GM18519 (cell line): ENCODE data around the gene FASTK.

Source experiments
- ATAC-seq: cut with Tn5 transposase; IDR thresholded peaks from one replicate; pipeline ENCODE4 v1.9.1; 2021; ENCODE audit warnings: mild to moderate bottlenecking, moderate library complexity; ENCODE audit not compliant: unreplicated experiment, low FRiP score

FASTK gene

DNA sequence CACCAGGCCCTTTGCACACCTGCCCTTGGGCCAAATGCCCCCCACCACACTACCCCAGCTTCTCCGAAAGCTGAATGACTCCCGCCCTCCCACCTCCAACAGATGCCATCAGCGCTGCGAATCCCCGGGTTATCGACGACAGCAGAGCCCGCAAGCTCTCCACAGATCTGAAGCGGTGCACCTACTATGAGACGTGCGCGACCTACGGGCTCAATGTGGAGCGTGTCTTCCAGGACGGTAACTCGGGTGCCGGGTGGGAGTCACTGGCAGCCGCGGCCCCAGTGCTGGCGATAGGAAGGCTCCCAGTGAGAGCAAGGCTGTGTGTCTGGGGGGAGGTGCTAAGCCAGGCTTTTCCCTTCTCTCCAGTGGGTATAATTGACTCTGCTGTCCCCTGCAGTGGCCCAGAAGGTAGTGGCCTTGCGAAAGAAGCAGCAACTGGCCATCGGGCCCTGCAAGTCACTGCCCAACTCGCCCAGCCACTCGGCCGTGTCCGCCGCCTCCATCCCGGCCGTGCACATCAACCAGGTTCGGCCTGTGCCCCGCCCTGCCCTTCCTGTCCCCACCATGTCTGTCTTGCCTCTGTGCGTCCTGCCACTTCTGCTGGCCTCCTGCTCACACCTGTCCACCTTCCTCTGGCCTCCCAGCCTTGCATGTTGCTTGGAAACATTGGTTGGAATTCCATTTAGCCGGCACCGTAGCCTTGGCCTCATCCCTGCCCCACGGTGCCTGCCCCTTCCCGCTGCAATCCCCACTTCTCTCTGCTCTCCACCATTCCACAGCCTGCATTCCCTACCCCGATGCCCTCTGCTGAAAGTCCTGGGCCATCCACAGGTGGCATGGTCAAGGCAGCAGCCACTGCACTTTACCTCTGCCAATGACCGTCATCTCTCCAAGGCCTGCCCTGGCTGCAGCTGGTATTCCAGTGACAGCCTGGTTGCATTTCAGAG lies 37.8 kb upstream of the FASTK start:
- no peak for ATAC-seq

DNA sequence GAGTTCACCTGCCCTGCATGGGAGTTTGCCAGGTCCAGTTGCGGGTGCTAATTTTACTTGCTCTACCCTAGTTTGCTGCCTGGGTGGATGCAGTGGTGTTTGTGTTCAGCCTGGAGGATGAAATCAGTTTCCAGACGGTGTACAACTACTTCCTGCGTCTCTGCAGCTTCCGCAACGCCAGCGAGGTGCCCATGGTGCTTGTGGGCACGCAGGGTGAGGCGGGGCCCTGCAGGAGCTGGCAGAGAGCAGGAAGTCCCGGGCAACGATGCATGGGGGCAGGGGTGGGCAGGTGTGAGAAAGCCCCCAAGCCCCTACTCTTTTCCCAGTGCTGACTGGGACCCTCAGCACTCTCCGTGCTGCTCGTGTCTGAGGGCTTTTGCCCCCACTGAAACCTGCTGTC lies 37.0 kb upstream of the FASTK start:
- no peak for ATAC-seq

DNA sequence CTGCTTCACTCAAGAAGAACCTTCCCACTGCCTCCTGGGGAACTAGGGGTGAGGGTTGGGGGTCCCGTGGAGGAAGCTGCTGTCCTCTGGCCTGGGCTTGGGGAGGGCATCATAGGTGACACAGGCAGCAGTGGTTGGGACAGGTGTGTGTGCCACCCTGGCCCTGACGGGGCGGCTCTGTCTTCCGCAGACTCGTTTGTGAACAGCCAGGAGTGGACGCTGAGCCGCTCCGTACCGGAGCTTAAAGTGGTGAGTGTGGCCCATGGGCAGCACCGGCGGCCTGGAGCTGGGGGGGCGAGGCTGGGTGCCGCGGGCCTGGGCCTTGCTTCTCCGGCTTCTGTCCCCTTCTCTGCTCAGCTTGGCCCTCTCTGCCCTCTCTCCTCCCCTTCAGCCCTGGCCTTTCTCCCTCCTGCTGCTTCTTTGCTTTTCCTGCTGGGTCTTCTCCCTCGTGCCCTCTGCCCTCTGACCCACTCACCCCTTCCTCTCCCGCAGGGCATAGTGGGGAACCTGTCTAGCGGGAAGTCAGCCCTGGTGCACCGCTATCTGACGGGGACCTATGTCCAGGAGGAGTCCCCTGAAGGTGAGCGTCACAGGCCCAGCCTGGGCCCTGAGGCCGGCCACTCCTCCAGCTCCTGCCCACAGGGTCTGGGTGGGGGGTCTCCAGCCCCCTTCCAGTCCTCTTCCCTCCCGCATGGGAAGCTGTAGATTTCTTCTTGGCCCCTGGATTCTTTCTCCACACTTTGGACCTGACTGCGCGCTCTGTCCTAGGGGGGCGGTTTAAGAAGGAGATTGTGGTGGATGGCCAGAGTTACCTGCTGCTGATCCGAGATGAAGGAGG lies 36.2 kb upstream of the FASTK start:
- no peak for ATAC-seq

- no peak for ATAC-seq
Measured at GRCh38 chr7:151115836-151116418, 35.3 kb upstream of the FASTK start.

GRCh38 chr7:151115121-151115835 lies 34.7 kb upstream of the FASTK start:
- no peak for ATAC-seq

DNA sequence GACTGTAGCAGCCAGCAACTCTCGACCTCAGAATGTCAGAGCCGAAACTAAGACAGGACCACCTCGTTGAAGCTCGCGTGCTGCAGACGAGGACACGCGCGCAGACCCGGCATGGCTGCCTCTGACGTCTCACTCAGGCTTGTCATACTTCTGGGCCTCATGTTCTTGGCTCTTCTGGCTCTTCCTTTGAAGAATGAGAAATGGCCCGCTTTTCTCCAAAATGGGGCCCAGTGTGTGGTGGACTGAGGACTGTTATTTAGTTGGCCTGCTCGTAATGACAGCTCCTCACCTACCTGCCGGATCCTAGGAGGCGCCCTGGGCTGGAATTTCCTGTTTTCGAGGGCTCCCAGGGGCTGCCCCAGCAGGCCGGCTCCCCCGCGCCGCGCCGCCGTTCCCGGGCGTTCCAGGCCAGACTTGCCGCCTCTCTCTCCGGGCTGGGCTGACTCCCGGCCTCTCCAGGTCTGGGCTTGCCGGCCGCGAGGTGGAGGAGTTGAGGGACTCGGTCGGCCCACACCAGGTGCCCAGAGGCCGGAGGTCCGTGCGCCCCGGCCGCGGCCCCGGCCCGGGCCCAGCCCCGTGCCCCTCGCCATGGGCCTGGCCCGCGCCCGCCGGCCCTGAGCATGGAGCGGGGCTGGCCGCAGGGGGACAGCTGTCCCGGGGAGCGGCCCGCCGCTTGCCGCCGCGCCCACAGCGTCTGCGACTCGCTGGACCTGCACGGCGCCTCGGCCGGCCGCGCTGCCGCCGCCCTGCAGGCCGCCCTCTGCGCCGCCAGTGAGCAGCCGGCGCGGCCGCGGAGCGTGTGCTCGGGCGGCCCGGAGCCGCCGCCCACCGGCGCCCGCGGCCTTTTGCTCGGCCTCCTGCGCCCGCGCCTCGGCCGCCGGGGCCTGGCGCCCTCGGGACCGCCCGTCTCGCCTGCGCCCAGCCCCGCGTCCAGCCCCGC lies 33.8 kb upstream of the FASTK start:
- ATAC-seq = no peak

- ATAC-seq = no peak
Measured at GRCh38 chr7:151113344-151114150, 32.9 kb upstream of the FASTK start.

- ATAC-seq = no peak
Measured at GRCh38 chr7:151110941-151111645, 30.5 kb upstream of the FASTK start.

GRCh38 chr7:151110236-151110940 lies 29.8 kb upstream of the FASTK start:
- ATAC-seq = no peak

DNA sequence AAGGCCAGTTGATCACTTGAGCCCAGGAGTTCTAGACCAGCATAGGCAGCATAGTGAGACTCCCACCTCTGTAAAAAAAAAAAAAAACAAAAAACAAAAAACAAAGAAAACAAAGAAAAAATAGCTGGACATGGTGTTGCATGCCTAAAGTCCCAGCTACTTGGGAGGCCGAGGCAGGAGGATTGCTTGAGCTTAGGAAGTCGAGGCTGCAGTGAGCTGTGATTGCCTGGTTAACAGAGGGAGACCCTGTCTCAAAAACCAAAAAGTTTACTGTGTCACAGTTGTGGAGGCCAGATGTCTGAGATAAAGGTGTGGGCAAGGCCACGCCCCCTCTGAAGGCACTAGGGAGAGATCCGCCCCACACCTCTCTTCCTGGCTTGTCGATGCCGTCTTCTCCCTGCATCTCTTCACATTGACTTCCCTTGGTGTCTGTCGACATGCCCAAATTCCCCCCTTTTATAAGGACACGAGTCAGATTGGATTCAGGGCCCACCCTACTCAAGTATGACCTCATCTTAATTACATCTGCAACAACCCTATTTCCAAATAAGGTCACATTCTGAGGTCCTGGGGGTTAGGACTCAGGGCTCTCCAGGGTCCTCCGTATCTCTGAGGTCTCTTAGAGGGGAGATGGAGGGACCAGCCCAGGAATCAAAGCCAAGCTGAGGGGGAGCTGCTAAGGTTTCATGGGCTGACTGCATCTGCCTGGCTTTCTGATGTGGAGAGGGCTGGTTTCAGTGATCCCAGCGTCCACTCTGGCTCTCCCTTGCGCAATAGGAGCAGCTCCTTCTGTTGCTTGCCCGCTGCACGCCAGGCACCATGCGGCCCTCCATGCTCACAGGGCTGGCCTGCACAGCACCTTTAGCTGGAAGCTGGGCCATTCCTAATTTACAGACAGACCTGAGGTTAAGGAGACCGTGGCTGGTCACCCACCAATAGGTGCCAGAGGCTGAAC lies 28.8 kb upstream of the FASTK start:
- ATAC-seq = no peak

- no peak for ATAC-seq
Measured at GRCh38 chr7:151107882-151108281, 27.3 kb upstream of the FASTK start.

DNA sequence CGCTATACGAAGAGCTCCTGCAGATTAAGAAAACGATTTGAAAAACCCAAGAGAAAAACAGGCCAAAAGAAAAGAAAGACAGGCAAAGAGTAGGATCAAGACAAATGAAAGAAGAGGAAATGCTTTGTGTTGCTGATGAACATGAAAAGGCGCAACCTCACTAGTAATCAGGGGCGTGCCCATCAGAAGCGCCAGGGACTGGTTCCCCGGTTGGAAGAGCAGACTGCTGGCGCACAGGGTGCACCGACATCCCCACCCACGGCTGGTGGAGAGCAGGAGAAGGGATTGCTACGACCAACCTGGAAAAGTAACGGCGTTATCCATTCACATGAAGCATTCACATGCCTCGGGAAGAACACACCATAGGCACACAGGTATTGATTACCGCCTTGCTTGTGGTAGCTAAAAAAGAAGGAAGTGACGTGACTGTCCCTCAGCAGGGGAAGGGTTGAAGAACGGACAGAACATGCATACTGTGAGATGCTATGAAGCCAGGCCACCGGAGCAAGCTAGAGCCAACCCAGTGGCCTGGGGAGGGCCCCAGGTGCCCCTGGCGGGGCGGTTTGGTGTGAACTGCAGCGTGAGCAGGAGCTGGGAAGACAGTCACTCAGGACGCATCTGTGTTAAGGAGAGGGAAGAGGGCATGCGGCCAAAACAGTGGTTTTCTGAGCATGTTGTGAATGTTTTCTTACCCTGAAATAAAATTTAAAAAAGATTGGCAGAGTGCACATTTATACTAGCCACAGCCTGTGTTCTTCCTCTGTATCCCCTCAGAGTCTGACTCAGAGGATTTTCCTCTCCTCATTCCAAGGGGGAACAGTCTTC lies 24.0 kb upstream of the FASTK start:
- ATAC-seq = no peak

GRCh38 chr7:151103973-151104372 lies 23.4 kb upstream of the FASTK start:
- ATAC-seq = no peak

DNA sequence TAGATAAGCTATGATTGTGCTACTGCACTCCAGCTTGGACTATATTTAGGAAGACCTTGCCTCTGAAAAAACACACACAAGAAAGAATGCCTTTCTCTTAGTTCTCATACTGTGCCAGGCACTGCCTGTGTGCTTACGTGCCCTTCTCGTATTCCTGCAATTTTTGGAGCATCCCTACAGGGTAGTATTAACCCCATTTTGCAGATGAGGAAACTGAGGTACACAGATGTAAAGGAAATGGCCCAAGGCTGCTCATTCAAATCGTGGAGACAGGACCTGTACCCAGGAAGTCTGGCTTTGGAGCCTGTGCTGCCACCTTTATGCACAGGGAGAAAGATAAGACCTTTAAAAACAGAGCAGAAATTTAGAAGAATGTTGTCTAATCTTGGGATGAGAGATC lies 22.4 kb upstream of the FASTK start:
- ATAC-seq = no peak

DNA sequence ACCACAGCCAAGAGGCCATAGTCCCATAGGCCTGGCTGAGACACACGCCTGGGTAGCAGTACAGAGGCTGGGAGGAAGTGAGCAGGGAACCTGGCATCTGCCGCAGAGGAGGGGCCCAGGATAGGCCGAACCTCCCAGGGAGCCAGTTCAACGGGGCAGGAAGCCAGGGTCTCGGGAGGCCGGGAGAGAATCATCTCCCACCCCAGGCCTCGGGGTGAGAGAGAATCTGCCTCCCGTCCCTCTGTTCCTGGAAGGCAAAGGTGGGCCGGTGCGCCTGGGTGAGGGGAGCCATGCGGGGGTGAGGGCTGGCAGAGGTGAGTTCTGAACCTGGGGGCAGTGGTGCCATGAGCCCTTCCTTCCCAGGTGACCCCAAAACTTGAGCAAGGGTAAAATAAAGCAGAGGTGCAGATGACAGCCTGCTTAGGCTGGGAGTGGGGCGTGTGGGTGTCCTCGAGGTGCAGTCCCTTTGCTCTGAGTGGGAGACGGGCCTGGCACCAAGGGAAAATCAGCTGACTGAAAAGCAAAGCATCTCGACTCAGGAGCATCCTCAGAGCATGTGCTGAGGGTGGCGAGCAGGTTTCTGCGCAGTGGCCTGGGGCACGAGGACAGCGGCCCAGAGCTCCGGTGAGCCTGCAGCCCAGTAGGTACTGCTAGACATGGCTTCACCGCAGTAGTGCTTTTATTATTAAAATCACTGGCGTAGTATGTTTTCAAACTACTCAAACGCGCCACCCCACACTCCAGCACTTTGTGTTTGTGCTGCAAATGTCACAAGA lies 21.2 kb upstream of the FASTK start:
- ATAC-seq = no peak
